A673 (cell line): Measurements from ENCODE around the gene PTPRQ.

Experiments used
- EZH2 ChIP-seq: fragments of 200-600 bp; sonication (generic); IDR thresholded peaks from 2 replicates; pipeline ENCODE4 v1.6.1; 2017; ENCODE audit warnings: borderline replicate concordance, low read depth, mild to moderate bottlenecking, mixed read lengths, antibody characterized with exemption, low read length; ENCODE audit not compliant: poor library complexity, severe bottlenecking
- TF ChIP-seq, protein P1 (sequence below): fragments of 300-800, 200-600 bp; sonication (generic); conservative IDR thresholded peaks from 2 replicates; pipeline ENCODE4 v1.5.1; 2017; ENCODE audit warnings: low read depth, mild to moderate bottlenecking, antibody characterized with exemption, low read length, moderate library complexity, mixed read lengths

DNA sequence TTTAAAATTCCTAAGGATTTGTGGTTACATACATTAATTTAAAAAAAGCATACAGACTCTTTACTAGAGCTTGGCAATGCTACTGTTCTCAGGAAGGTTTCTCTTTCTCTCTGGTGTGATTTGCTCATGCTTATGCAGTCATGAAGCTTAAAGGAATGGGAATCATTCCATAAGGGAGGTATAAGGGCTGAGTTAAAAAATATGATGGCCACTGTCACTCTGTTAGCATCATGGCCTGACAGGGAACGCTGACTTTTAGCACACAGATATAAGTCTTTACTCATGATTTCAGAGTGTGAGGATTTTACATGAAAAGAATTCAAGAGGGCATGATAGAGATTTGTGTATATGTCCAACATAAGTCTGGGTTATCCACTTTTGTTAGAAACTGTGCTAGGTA lies 276.5 kb downstream of the PTPRQ start:
- TF ChIP-seq, protein P1, sequence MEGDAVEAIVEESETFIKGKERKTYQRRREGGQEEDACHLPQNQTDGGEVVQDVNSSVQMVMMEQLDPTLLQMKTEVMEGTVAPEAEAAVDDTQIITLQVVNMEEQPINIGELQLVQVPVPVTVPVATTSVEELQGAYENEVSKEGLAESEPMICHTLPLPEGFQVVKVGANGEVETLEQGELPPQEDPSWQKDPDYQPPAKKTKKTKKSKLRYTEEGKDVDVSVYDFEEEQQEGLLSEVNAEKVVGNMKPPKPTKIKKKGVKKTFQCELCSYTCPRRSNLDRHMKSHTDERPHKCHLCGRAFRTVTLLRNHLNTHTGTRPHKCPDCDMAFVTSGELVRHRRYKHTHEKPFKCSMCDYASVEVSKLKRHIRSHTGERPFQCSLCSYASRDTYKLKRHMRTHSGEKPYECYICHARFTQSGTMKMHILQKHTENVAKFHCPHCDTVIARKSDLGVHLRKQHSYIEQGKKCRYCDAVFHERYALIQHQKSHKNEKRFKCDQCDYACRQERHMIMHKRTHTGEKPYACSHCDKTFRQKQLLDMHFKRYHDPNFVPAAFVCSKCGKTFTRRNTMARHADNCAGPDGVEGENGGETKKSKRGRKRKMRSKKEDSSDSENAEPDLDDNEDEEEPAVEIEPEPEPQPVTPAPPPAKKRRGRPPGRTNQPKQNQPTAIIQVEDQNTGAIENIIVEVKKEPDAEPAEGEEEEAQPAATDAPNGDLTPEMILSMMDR, result no peak
- no peak for TF ChIP-seq EZH2
